C4-2B (cell line): ENCODE measurements around the gene MTF2.

ENCODE experiments used
- ZFX ChIP-seq: fragments of 450-650 bp; IDR thresholded peaks from 2 replicates; pipeline ENCODE4 v1.6.1; 2017
- TF ChIP-seq, protein P1 (sequence below): fragments of 450-650 bp; conservative IDR thresholded peaks from 2 replicates; pipeline ENCODE4 v1.5.1; 2017; ENCODE audit warnings: mild to moderate bottlenecking

DNA sequence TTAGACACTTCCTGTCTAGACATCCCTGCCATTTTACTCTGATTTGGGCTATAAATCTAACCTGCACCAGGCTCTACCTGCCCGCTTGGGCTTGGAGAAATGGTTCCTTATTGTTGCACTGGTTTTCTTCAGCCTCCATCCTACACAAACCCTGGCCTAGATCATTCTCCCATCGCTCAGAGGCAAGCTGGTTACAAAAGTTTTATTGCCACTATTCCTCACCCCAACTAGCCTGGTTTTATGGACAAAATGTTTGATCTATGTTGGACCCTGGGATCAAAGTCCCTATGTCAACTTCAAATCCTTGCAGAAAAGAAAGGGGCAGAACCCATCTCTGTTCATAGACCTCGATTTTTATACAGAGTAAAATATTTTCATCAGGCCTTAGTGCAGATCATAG lies 31.5 kb upstream of the MTF2 start:
- TF ChIP-seq, protein P1, sequence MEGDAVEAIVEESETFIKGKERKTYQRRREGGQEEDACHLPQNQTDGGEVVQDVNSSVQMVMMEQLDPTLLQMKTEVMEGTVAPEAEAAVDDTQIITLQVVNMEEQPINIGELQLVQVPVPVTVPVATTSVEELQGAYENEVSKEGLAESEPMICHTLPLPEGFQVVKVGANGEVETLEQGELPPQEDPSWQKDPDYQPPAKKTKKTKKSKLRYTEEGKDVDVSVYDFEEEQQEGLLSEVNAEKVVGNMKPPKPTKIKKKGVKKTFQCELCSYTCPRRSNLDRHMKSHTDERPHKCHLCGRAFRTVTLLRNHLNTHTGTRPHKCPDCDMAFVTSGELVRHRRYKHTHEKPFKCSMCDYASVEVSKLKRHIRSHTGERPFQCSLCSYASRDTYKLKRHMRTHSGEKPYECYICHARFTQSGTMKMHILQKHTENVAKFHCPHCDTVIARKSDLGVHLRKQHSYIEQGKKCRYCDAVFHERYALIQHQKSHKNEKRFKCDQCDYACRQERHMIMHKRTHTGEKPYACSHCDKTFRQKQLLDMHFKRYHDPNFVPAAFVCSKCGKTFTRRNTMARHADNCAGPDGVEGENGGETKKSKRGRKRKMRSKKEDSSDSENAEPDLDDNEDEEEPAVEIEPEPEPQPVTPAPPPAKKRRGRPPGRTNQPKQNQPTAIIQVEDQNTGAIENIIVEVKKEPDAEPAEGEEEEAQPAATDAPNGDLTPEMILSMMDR, result no peak
- no peak for TF ChIP-seq ZFX
